ENCODE data around the gene OR10G3. TPM values are rescaled to one million over a fixed set of nuclear protein-coding genes. Genes with fewer than 3 reads are reported as not detected.

The OR10G3 gene
- total RNA-seq, 1 experiment from 2014 or later, result not detected

GRCh38 chr14:21535545-21536417 is 44.1 kb downstream of the OR10G3 start:
- no peak overlapping the region for H3K27ac ChIP-seq (ENCODE audit: low read length)
- intact Hi-C loops (cut with micrococcal nuclease; ENCODE audit: unreplicated experiment), result no loop called here
- ChIA-PET POLR2A (no interaction called here), CTCF (no interaction called here)
- DNase-seq (ENCODE audit: low read depth, low spot score) (no peak), ATAC-seq (no peak)
- H3K36me3 ChIP-seq (ENCODE audit: control insufficient read depth, insufficient read depth, low read length), result no peaks in the 10 kb centered on the region
- H3K4me3 ChIP-seq (ENCODE audit: low read depth in 2 of 2, low read length in 2 of 2), result peak overlapping the region in 1 of 2 experiments; percentile 36; a peak in 1 of 4 replicates
- no peak for TF ChIP-seq SIN3A (IDR thresholded peaks at IDR 0.05; ENCODE audit: borderline replicate concordance, insufficient read depth, low read depth, low read length)
- no peak for TF ChIP-seq TCF7L2 (IDR thresholded peaks at IDR 0.05; ENCODE audit: low read depth, low read length)
- TF ChIP-seq POLR2AphosphoS5 (IDR thresholded peaks at IDR 0.05; ENCODE audit: low read depth, low read length), result no peak
- no peak for TF ChIP-seq REST (IDR thresholded peaks at IDR 0.05; ENCODE audit: insufficient read depth in 1 of 2, low read depth in 2 of 2, low read length in 1 of 2)
- no peak for TF ChIP-seq CTCF (IDR thresholded peaks at IDR 0.05)
- in situ Hi-C loops (cut with HindIII; ENCODE audit: low pct_unique_long_range_greater_than_20kb, low sequenced_read_pairs), result no loop called here
- no TSS peak for BruUV-seq (replicated peaks)
- no peaks in the 10 kb centered on the region for H3K9me3 ChIP-seq (ENCODE audit: control insufficient read depth, insufficient read depth, low read depth, low read length)
- peaks cover 3% of the 10 kb centered on the region; the same call in 1 of the 2 replicates for H3K4me1 ChIP-seq (ENCODE audit: control insufficient read depth, insufficient read depth, low read length)
- peaks cover 4% of the 10 kb centered on the region for H3K27me3 ChIP-seq (ENCODE audit: control insufficient read depth, insufficient read depth, low read length)

GRCh38 chr14:21534576-21534975 is 45.3 kb downstream of the OR10G3 start:
- in situ Hi-C loops (cut with HindIII; ENCODE audit: low pct_unique_long_range_greater_than_20kb, low sequenced_read_pairs), result no loop called here

More at GRCh38 chr14:21534576-21534975, 45.3 kb downstream of the OR10G3 start:
- DNase-seq (ENCODE audit: low read depth, low spot score) (no peak), ATAC-seq (no peak)
- ChIA-PET POLR2A (interaction anchor here (0.6 kb wide), 1 partner anchor 153 kb away, joined by 5 read pairs; no protein-coding TSS in a partner anchor), CTCF (interaction anchor here (0.6 kb wide), 1 partner anchor 8 kb away, joined by 4 read pairs; no protein-coding TSS in a partner anchor)
- intact Hi-C loops (cut with micrococcal nuclease; ENCODE audit: unreplicated experiment), result no loop called here
- TF ChIP-seq SIN3A (IDR thresholded peaks at IDR 0.05; ENCODE audit: borderline replicate concordance, insufficient read depth, low read depth, low read length) (no peak), POLR2AphosphoS5 (IDR thresholded peaks at IDR 0.05; ENCODE audit: low read depth, low read length) (no peak), REST (IDR thresholded peaks at IDR 0.05; ENCODE audit: insufficient read depth in 1 of 2, low read depth in 2 of 2, low read length in 1 of 2) (no peak), CTCF (IDR thresholded peaks at IDR 0.05) (no peak), TCF7L2 (IDR thresholded peaks at IDR 0.05; ENCODE audit: low read depth, low read length) (no peak)
- Histone ChIP-seq H3K36me3 (ENCODE audit: control insufficient read depth, insufficient read depth, low read length) (no peaks in the 10 kb centered on the region), H3K4me3 (ENCODE audit: low read depth in 2 of 2, low read length in 2 of 2) (no peak overlapping the region), H3K27me3 (ENCODE audit: control insufficient read depth, insufficient read depth, low read length) (peaks cover 4% of the 10 kb centered on the region), H3K9me3 (ENCODE audit: control insufficient read depth, insufficient read depth, low read depth, low read length) (no peaks in the 10 kb centered on the region), H3K27ac (ENCODE audit: low read length) (no peak overlapping the region), H3K4me1 (ENCODE audit: control insufficient read depth, insufficient read depth, low read length) (peaks cover 3% of the 10 kb centered on the region; the same call in 1 of the 2 replicates)
- no TSS peak for BruUV-seq (replicated peaks)

Data from Panc1 (cell line).